Astrocyte of the spinal cord (primary cell): ENCODE data around the gene TRPM5.
"Not testable (repeated sequence)": the region's sequence is repeated elsewhere in the genome, so short reads cannot be mapped to it uniquely, and the experiment has no call there.

Experiments
- DNase-seq: peaks from one replicate; pipeline ENCODE4 v3.0.0; 2011; ENCODE audit warnings: low read depth, low spot score
- H3K4me3 ChIP-seq: 2 replicates; pipeline ENCODE4 v1.5.1; 2011; ENCODE audit warnings: low read depth, mild to moderate bottlenecking, low read length, moderate library complexity
- CTCF ChIP-seq: IDR thresholded peaks from 2 replicates; pipeline ENCODE4 v1.5.1; 2012; ENCODE audit warnings: low read depth, mild to moderate bottlenecking, low read length, inconsistent platforms
- in situ Hi-C: cut with HindIII; loops from 2 replicates; pipeline ENCODE4 v1.10.0; 2017; ENCODE audit warnings: low sequenced_read_pairs

Gene TRPM5

DNA sequence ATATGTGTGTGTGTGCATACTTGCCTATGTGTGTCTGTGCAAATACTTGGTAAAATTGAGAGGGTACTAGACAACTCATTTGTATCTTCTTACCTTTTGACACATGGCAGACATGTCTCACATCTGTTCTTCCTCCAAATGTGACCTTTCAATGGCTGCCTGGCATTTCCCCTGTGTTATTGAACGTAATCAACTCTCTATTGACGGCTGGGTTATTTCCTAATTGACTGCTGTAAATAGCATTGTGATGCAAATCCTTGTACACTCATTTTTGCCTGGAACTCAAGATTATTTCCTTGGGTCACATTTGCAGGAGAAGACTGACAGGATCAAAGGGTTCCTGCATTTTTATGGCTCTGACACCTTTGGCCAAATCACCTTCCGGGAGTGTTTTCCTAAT, 37.9 kb upstream of the TRPM5 start:
- TF ChIP-seq CTCF, result no peak
- in situ Hi-C loops, result no loop called here
- H3K4me3 ChIP-seq, result no peak overlapping the region
- DNase-seq, result no peak

- in situ Hi-C loops, result no loop called here
- DNase-seq, result no peak
- TF ChIP-seq CTCF, result no peak
Observed at GRCh38 chr11:2481253-2481652, 36.9 kb upstream of the TRPM5 start.

DNA sequence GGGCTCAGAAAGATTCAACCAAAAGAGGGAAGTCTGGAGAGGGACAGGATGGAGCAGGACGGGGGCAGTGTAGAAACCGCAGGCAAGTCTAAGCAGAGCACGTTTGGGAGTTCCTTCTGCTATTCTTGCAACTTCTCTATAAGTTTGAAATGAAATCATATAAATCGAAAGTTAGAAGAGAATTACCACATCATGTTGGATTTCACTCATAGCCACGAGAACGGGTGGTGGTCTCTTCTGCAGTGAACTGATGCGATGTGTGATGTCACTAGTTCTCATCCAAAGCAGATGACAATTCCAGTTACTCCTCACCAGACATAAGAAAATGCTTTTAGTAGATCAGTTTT, 36.5 kb upstream of the TRPM5 start:
- no peak for TF ChIP-seq CTCF
- DNase-seq, result no peak
- in situ Hi-C loops, result no loop called here
- H3K4me3 ChIP-seq, result no peak overlapping the region

More at GRCh38 chr11:2481253-2481652, 36.9 kb upstream of the TRPM5 start:
- no peak overlapping the region for H3K4me3 ChIP-seq

DNA sequence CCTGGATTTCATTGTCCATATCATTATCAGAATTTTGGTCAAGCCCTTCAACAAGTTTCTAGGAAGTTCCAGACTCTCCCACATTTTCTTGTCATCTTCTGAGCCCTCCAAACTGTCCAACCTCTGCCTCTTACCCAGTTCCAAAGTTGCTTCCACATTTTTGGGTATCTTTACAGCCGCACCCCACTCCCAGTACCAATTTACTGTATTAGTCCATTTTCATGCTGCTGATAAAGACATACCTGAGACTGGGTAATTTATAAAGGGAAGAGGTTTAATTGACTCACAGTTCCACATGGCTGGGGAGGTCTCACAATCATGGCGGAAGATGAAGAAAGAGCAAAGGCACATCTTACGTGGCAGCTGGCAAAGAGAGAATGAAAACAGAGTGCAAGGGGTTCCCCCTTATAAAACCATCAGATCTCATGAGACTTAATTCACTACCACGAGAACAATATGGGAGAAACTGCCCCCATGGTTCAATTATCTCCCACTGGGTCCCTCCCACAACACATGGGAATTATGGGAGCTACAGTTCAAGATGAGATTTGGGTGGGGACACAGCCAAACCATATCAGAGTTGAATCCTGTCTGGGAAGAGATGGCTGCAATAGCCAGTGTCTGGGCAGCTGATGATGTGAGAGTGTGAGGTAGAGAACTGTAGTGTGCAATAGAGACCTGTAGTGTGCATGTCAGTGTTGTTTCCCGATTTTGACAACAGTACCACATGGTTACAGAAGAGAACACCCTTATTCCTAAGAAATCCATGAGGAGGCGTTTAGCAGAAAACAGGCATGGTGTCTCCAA, 36.0 kb upstream of the TRPM5 start:
- DNase-seq, in situ Hi-C loops, H3K4me3 ChIP-seq: not testable (repeated sequence)

DNA sequence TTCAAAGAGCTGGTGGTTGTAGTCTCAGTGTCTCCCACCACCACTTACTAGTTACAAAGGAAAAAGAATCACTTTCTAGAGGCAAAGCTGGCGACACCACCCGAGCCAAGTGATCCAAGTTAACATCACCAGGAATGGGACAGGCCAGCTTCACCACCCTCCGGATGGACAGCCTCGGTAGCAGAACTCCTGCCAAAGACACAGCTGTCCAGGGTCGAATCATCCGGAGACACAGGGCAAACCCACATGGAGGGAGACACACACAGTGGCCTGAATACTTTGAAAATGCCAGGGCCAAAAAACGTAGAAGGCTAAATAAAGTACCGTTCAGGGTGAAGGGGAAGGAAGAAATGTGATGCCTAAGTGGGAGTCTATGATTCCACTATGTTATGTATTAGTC, 33.6 kb upstream of the TRPM5 start:
- in situ Hi-C loops, result no loop called here
- DNase-seq, result no peak
- no peak overlapping the region for H3K4me3 ChIP-seq
- TF ChIP-seq CTCF, result no peak

DNA sequence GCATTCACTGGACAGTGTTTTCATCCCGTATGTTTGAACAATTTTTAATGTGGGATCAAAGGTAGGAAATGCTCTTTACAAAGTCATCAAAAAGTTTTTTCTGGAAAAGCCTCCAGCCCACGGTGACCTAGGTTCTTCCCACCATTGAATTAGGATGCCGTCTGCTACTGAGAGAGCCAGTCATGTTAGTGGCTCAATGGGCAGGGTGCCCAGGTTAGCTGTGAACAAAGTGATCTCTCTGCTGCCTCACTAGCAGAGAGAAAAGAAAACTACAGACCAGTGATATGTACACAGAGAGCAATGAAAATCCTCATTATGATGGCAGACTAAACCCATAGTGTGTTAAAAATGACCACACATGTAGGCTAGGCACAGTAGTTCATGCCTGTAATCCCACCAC, 32.9 kb upstream of the TRPM5 start:
- in situ Hi-C loops, result no loop called here
- TF ChIP-seq CTCF, result no peak
- H3K4me3 ChIP-seq, result no peak overlapping the region
- DNase-seq, result no peak

GRCh38 chr11:2475136-2475918, 31.0 kb upstream of the TRPM5 start:
- in situ Hi-C loops, result no loop called here
- TF ChIP-seq CTCF, result no peak
- H3K4me3 ChIP-seq, result no peak overlapping the region
- no peak for DNase-seq
